DND-41 (cell line): Measurements from ENCODE around the gene CPLX1.

Experiments used
- ATAC-seq: fragments of 200-7000 bp; cut with Tn5 transposase; 3 replicates; pipeline ENCODE4 v1.9.1; 2021; ENCODE audit warnings: low read depth; ENCODE audit not compliant: insufficient read depth
- DNase-seq: peaks from one replicate; pipeline ENCODE4 v3.0.0-alpha.2; 2020
- H2AFZ ChIP-seq: 2 replicates; pipeline ENCODE4 v1.6.0; 2012; ENCODE audit warnings: low read depth, low read length
- H3K27ac ChIP-seq: 2 replicates; pipeline ENCODE4 v1.5.1; 2012; ENCODE audit warnings: low read length, inconsistent platforms
- H3K27me3 ChIP-seq: fragments of 200-600 bp; sonication (generic); 2 replicates; pipeline ENCODE4 v1.6.0; 2012; ENCODE audit warnings: low read length, mild to moderate bottlenecking, inconsistent platforms; ENCODE audit not compliant: insufficient read depth, poor library complexity
- H3K36me3 ChIP-seq: 2 replicates; pipeline ENCODE4 v1.5.1; 2012; ENCODE audit warnings: low read length, inconsistent platforms; ENCODE audit not compliant: insufficient read depth
- H3K4me1 ChIP-seq: 2 replicates; pipeline ENCODE4 v1.5.1; 2012; ENCODE audit warnings: mild to moderate bottlenecking, low read length; ENCODE audit not compliant: insufficient read depth
- H3K4me2 ChIP-seq: 2 replicates; pipeline ENCODE4 v1.6.0; 2012; ENCODE audit warnings: mild to moderate bottlenecking, moderate library complexity, low read length, inconsistent platforms; ENCODE audit not compliant: insufficient read depth
- H3K4me3 ChIP-seq, 2 experiments: fragments of 200-600 bp in 1 of 2; shearing (Covaris generic) in 1 of 2; 2 replicates each; pipeline ENCODE4 v1.5.1; 2012 to 2016; ENCODE audit warnings: inconsistent platforms in 2 of 2, low read length in 2 of 2, mild to moderate bottlenecking in 2 of 2, low read depth in 1 of 2, moderate library complexity in 1 of 2
- H3K79me2 ChIP-seq: 2 replicates; pipeline ENCODE4 v1.6.0; 2012; ENCODE audit warnings: low read length, inconsistent platforms; ENCODE audit not compliant: insufficient read depth
- H3K9ac ChIP-seq: 2 replicates; pipeline ENCODE4 v1.6.0; 2012; ENCODE audit warnings: low read depth, mild to moderate bottlenecking, inconsistent platforms, low read length, moderate library complexity
- H3K9me3 ChIP-seq: 2 replicates; pipeline ENCODE4 v1.5.1; 2012; ENCODE audit warnings: low read length, moderate library complexity, mild to moderate bottlenecking, inconsistent platforms; ENCODE audit not compliant: insufficient read depth, severe bottlenecking
- H4K20me1 ChIP-seq: 2 replicates; pipeline ENCODE4 v1.6.0; 2012; ENCODE audit warnings: low read length; ENCODE audit not compliant: insufficient read depth
- EZH2 ChIP-seq: IDR thresholded peaks from 3 replicates; pipeline ENCODE4 v1.6.1; 2012; ENCODE audit warnings: borderline replicate concordance, low read depth, mild to moderate bottlenecking, moderate library complexity, low read length, inconsistent platforms; ENCODE audit not compliant: severe bottlenecking
- TF ChIP-seq, protein P1 (sequence below): IDR thresholded peaks from 2 replicates; pipeline ENCODE4 v1.5.1; 2012; ENCODE audit warnings: borderline replicate concordance, low read length, moderate library complexity, mild to moderate bottlenecking; ENCODE audit not compliant: poor library complexity, severe bottlenecking; ENCODE audit errors: extremely low read depth

CPLX1 gene

DNA sequence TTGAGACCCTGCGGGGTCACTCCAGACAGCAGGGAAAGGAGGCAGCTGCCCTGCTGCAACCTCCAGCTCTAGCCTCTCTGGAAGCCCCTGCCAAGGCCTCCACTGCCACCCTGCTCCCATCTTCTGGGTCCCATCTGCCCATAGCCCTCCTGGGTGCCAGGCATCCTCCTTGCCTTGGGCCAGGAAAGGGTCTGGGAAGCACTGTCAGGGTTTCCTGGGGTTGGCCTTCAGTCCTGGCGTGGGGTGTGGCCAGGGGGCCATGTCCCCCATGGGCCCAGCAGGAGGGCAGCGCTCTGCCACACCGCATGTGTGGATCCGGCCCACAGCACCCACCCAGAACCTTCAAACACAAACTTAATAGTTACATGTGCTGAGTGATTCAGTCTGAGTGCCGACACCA lies 3.4 kb upstream of the CPLX1 start:
- no peak overlapping the region for H3K27ac ChIP-seq
- DNase-seq (no peak), ATAC-seq (no peak)
- H3K4me3 ChIP-seq, result no peak overlapping the region
- no peak overlapping the region for H3K9ac ChIP-seq
- H2AFZ ChIP-seq, result no peak overlapping the region
- TF ChIP-seq EZH2, result no peak
- TF ChIP-seq, protein P1, sequence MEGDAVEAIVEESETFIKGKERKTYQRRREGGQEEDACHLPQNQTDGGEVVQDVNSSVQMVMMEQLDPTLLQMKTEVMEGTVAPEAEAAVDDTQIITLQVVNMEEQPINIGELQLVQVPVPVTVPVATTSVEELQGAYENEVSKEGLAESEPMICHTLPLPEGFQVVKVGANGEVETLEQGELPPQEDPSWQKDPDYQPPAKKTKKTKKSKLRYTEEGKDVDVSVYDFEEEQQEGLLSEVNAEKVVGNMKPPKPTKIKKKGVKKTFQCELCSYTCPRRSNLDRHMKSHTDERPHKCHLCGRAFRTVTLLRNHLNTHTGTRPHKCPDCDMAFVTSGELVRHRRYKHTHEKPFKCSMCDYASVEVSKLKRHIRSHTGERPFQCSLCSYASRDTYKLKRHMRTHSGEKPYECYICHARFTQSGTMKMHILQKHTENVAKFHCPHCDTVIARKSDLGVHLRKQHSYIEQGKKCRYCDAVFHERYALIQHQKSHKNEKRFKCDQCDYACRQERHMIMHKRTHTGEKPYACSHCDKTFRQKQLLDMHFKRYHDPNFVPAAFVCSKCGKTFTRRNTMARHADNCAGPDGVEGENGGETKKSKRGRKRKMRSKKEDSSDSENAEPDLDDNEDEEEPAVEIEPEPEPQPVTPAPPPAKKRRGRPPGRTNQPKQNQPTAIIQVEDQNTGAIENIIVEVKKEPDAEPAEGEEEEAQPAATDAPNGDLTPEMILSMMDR, result no peak
- H3K4me2 ChIP-seq, result no peak overlapping the region
- no peaks in the 10 kb centered on the region for H3K27me3 ChIP-seq
- no peaks in the 10 kb centered on the region for H3K4me1 ChIP-seq
- peaks cover 2% of the 10 kb centered on the region for H3K9me3 ChIP-seq
- H3K79me2 ChIP-seq, result no peaks in the 10 kb centered on the region
- no peaks in the 10 kb centered on the region for H3K36me3 ChIP-seq
- H4K20me1 ChIP-seq, result no peaks in the 10 kb centered on the region

GRCh38 chr4:828641-829271 lies 2.8 kb upstream of the CPLX1 start:
- no peak overlapping the region for H3K9ac ChIP-seq
- no peak overlapping the region for H3K27ac ChIP-seq
- no peak overlapping the region for H3K4me2 ChIP-seq
- no peaks in the 10 kb centered on the region for H3K36me3 ChIP-seq
- H2AFZ ChIP-seq, result no peak overlapping the region
- H3K27me3 ChIP-seq, result no peaks in the 10 kb centered on the region
- H3K4me1 ChIP-seq, result no peaks in the 10 kb centered on the region
- ATAC-seq, result no peak
- peaks cover 2% of the 10 kb centered on the region for H3K9me3 ChIP-seq
- no peaks in the 10 kb centered on the region for H3K79me2 ChIP-seq
- no peaks in the 10 kb centered on the region; the same call in 1 of the 2 replicates for H4K20me1 ChIP-seq
- no peak overlapping the region for H3K4me3 ChIP-seq
- DNase-seq, result no peak
- TF ChIP-seq, protein P1, result no peak
- TF ChIP-seq EZH2, result no peak

DNA sequence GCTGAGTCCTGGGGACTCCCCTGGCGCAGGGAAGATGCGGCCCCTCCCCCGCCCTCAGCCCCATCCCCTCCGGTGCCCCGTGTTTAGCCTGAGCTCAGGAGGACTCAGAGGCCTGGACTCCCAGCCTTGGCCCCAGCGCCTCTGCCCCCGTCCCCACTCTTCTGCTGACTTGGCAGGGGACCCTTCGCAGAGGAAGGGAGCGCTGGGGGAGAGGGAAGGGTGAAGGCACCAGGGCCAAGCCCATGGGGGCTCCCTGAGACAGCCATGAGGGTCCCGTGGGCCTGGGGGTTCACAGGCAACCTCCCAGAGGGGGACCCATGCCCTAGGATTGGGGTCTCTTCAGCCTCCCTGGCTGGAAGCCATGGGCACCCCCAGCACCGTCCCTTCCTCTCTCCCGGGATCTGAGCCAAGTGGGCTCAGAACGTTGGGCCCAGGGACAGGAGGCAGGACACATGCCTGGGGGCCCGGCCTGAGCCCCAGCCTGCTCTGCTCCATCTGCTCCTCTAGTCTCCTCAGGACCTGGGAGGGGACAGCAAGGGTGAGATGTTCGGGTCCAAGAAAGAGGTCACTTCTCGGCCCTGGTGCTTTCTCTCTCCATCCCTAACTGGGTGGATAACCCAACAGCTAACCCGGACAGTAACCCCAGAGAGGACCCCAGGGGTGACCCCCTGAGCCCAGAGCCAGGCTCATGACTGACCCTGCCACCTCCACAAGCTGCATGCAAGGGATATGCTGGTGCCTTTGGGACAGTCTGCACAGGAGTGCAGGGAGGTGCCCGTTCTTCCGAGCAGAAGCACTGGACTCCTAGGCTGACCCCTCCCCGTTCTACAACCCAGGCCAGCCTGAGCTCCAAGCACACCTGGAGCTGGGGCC lies 1.5 kb upstream of the CPLX1 start:
- no peak overlapping the region for H3K4me3 ChIP-seq
- H2AFZ ChIP-seq, result no peak overlapping the region
- no peaks in the 10 kb centered on the region for H3K79me2 ChIP-seq
- peaks cover 2% of the 10 kb centered on the region for H3K9me3 ChIP-seq
- no peak overlapping the region for H3K27ac ChIP-seq
- ATAC-seq, result no peak; the same call in 2 of the 3 replicates
- H3K27me3 ChIP-seq, result no peaks in the 10 kb centered on the region
- DNase-seq, result no peak
- H3K4me1 ChIP-seq, result no peaks in the 10 kb centered on the region
- H3K36me3 ChIP-seq, result no peaks in the 10 kb centered on the region
- TF ChIP-seq, protein P1, result no peak
- TF ChIP-seq EZH2, result no peak
- H3K9ac ChIP-seq, result no peak overlapping the region
- H3K4me2 ChIP-seq, result no peak overlapping the region
- no peaks in the 10 kb centered on the region; the same call in 1 of the 2 replicates for H4K20me1 ChIP-seq
